Measurements from ENCODE around the gene LINGO4.
A peak's percentile ranks its signal among the peaks of the same experiment; 100 is the strongest.

LINGO4 gene

GRCh38 chr1:151814971-151815545 is 9.8 kb upstream of the LINGO4 start:
- DNase-seq (ENCODE audit: low read depth in 1 of 2, low spot score in 1 of 2): no peak

- DNase-seq (ENCODE audit: low read depth in 1 of 2, low spot score in 1 of 2): no peak
These were observed 9.2 kb upstream of the LINGO4 start for GRCh38 chr1:151814426-151814825.

- no peak for DNase-seq (ENCODE audit: low read depth in 1 of 2, low spot score in 1 of 2)
These were observed 8.2 kb upstream of the LINGO4 start for GRCh38 chr1:151813271-151813977.

GRCh38 chr1:151811181-151811580 is 6.0 kb upstream of the LINGO4 start:
- DNase-seq (ENCODE audit: low read depth in 1 of 2, low spot score in 1 of 2): no peak

- no peak for DNase-seq (ENCODE audit: low read depth in 1 of 2, low spot score in 1 of 2)
These were observed 4.9 kb upstream of the LINGO4 start for GRCh38 chr1:151809985-151810556.

GRCh38 chr1:151809290-151809984 is 4.2 kb upstream of the LINGO4 start:
- DNase-seq (ENCODE audit: low read depth in 1 of 2, low spot score in 1 of 2): no peak

GRCh38 chr1:151807766-151808165 is 2.5 kb upstream of the LINGO4 start:
- DNase-seq (ENCODE audit: low read depth in 1 of 2, low spot score in 1 of 2): no peak

DNA sequence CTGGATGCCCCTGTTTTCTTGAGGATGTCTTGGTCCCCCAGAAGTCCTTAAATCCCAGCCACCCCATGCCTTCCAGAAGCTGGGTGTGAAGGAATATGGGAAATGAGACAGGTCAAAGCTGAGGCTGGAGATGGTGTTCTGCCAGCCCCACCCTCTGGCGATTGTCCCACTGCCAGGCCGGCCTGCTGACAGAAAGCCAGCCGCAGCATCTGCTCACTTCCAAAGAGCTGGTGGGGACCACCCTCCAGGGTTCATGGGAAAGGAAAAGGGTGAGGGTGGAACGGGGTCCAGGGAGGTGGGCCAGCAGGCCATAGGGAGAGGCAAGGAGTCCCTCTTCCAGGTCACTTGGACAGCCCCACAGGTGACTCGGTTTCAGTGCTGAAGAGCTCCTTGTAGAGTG is 1.9 kb upstream of the LINGO4 start:
- no peak for DNase-seq (ENCODE audit: low read depth in 1 of 2, low spot score in 1 of 2)

GRCh38 chr1:151806170-151806569 is 951 bp upstream of the LINGO4 start:
- no peak for DNase-seq (ENCODE audit: low read depth in 1 of 2, low spot score in 1 of 2)

GRCh38 chr1:151803915-151804314 is 1.3 kb downstream of the LINGO4 start:
- DNase-seq (ENCODE audit: low read depth in 1 of 2, low spot score in 1 of 2): no peak

GRCh38 chr1:151803164-151803563 is 2.1 kb downstream of the LINGO4 start:
- no peak for DNase-seq (ENCODE audit: low read depth in 1 of 2, low spot score in 1 of 2)

GRCh38 chr1:151802372-151802771 is 2.8 kb downstream of the LINGO4 start:
- DNase-seq (ENCODE audit: low read depth in 1 of 2, low spot score in 1 of 2): no peak

DNA sequence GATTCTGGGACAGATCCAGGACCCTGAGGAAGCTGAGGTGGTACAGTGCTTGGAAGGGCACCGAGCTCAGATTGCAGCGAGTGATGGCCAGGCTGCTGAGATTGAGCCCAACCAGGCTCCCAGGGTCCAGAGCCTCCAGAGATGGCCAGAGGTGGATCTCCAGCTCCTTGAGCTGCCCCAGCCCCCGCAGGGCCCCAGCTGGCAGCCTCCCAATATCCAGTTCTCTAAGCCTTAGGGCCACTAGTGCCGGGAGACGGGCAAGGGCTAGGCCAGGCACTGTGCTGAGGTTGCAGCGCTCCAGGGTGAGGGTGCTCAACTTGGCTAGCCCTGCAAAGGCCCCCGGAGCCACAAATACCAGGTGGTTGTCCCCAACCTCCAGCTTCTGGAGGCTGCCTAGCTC is 3.4 kb downstream of the LINGO4 start:
- no peak for DNase-seq (ENCODE audit: low read depth in 1 of 2, low spot score in 1 of 2)

- DNase-seq (ENCODE audit: low read depth in 1 of 2, low spot score in 1 of 2): no peak
These were observed 3.9 kb downstream of the LINGO4 start for GRCh38 chr1:151801310-151801820.

- no peak for DNase-seq (ENCODE audit: low read depth in 1 of 2, low spot score in 1 of 2)
These were observed 4.4 kb downstream of the LINGO4 start for GRCh38 chr1:151800830-151801229.

GRCh38 chr1:151799179-151800022 is 5.8 kb downstream of the LINGO4 start:
- DNase-seq (ENCODE audit: low read depth in 1 of 2, low spot score in 1 of 2): no peak

DNA sequence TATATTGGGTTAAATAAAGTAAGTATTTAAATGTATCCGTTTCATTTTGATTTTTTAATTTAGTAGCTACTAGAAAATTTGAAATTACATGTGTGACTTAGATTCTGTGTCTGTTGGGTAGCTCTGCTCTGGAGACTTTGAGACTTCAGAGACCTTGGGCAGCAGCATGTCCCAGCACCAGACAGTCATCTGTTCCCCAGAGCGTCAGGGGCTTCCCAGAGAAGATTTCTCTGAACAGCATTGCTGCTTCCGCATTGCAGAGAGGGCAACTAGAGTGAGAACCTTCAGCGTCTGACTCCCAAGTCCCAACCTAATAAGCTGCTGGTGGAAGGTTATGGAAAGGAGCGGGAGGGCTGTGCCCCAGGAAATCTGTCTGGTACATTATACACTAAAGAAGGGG is 6.6 kb downstream of the LINGO4 start:
- DNase-seq (ENCODE audit: low read depth in 1 of 2, low spot score in 1 of 2): no peak

- DNase-seq (ENCODE audit: low read depth in 1 of 2, low spot score in 1 of 2): no peak
These were observed 14.1 kb downstream of the LINGO4 start for GRCh38 chr1:151790940-151791651.

DNA sequence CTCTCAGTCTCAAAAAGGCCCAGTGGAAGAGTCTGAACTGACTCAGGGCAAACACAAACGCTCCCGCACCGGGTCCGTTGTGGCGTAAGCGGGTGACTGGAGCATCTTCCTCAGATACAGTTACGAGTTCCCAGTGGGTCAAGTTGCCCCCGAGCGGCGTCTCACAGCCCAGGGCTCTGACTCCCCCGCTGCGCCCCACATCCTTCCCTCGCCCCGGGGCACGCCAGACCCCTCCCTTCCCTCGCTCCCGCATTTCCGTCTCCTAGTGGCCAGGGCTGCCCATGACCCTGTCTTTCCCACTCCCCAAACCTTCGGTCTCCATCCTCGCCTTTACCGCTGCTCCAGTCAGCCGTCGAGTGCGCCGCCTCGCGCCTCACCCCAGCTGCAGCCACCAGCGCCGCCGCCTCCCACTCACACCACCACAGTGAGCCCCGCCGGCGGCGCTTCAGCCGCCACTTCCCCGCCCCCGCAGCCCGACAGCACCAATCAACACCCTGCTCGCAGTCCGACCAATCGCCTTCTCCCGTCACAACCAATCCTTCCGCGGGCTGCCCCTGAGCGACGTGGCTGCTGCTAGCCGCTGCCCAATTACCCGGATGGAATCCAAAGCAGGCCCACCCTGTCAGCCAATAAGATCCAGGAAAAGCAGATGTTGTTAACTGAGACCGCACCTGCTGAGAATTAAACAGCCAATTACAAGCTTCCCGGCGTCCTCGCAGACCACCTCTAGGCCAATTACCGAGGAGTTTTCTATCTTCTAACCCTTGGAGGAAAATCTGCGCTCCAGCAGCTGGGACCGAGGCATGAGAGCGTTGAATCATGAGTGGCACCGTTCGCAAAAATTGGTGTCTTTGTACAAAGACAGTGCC is 14.9 kb downstream of the LINGO4 start, which contains the start of gene TDRKH:
TDRKH (minus strand) TSS at position 430 of the 869 bp plus-strand sequence. CDS start 7,478 bp downstream, outside the sequence.
- DNase-seq (ENCODE audit: low read depth in 1 of 2, low spot score in 1 of 2): peak; percentile 91 to 98
